Stimulated activated CD8-positive, alpha-beta memory T cell treated with anti-CD3 and anti-CD28 coated beads, Interleukin-15, amount 100 ng/mL, for 48 hours (primary cell): ENCODE results near the gene DUS4L.
"Not testable (repeated sequence)": the region's sequence is repeated elsewhere in the genome, so short reads cannot be mapped to it uniquely, and the experiment has no call there.

Experiments used
- DNase-seq, 2 donors: peaks; one replicate each; pipeline ENCODE4 v3.0.0-alpha.2; 2020; ENCODE audit warnings: low read depth in 2 of 2

The DUS4L gene, protein sequence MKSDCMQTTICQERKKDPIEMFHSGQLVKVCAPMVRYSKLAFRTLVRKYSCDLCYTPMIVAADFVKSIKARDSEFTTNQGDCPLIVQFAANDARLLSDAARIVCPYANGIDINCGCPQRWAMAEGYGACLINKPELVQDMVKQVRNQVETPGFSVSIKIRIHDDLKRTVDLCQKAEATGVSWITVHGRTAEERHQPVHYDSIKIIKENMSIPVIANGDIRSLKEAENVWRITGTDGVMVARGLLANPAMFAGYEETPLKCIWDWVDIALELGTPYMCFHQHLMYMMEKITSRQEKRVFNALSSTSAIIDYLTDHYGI

DNA sequence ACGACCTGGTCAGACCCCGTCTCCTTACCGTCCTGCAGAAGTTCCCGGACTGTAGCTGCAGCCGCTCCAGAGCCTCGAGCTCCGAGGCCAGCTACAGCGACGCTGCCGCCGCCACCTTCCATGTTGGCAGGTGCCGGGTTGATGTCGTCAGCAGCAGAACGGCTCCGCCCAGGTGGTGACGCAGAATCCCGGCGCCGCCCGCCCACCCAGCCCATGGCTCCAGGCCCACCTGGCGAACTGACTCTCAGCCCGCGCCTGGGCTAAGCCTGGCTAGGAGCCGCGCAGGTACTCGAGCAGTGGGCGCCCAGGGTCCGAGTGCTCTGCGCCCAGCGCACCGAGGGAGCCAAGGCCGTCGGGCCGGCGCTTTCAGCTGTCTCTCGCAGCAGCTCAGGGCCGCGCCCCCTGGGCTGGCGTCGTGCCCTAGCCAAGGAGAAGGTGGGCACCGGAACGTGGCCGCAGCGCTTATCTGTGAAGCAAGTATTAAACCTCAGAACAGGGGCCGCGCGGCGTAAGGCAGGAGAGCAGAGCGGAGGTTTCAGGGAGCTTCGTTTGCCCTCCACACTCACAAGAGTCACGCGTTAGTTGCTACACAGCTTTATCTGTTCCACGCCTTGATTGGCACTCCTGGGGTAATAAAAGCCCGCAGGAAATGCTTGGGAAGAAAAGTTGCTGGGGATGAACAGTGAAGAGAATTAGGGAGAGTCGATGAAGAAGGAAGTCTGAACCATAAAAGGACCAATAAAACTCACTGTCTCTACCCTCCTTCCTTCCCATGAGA is at the start of gene DUS4L, which contains the start of gene COG5:
Gene DUS4L, plus strand, starts transcription at position 197 of the 778 bp plus-strand sequence. CDS start 3,100 bp downstream, outside the sequence.
Gene COG5, minus strand, starts transcription at position 146 of the 778 bp plus-strand sequence. Its CDS starts 24 bp downstream, at position 122.
- peak; percentile 76 for DNase-seq

DNA sequence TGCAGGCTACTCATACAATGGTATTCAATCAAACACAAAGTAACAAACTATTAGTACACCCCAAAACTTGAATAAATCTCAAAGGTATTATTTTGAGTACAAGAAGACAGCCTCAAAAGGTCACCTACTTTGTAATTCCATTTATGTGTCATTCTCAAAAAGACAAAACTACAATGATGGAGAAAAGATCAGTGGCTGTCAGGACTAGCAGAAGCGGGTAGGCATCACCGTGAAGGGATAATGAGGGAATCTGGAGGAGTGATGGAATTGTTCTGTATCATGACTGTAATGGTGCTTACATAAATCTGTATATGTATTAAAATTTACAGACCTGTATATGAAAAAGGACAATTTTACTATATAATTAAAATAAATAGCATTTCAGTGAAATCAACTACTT is 37.1 kb upstream of the DUS4L start:
- no peak for DNase-seq

DNA sequence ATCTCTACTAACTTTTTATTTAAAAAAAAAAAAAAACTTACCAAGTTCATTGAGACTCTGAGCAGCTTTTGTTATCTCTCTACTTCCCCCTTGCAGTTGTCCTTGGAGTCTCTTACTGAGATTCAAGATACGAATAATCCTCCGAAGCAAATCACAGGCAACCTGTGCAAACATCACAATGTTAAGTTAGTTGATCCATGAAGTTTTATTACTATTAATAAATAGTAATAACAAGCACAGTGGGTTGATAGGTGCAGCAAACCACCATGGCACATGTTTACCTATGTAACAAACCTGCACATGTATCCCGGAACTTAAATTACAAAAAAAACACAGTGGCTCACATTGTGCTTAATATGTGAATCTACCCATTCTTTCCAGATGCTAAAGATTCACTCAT is 36.6 kb upstream of the DUS4L start:
- no peak for DNase-seq

DNA sequence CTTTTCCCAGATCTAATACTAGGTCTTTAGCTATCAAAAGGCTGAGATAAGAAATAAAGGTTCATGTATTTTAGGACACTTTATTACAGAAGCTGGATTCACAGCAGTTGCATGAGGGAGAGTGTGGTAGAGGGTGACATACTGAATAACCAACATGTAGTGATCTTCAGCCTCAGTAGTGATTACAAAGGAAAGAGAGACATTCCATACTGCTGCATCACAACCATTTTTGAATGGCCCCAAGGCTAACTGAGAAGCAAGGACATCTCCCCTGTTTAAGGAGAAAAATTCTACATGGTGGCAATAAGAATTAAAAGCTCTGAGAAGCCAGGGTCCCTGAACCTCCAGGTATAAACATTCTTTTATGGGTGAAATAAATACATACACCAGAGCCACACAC is 35.3 kb upstream of the DUS4L start:
- DNase-seq: no peak

DNA sequence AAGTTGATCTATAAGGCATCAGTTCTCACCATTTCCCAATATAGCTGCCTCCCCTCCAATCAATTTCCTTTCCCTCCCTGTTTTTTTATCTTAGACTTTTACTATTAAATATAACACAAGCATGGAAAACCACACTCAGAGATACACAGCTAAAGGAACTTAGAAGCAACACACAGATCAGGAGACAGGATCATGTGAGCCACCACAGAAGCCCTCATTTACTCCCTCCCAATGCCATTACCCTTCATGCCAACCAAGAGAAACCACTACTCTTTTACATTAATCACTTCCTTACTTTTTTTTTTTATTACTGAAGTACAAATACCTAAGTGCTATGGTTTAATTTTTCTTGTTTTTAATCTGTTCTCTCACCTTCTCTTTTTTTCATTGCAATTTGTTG is 33.0 kb upstream of the DUS4L start:
- no peak for DNase-seq

DNA sequence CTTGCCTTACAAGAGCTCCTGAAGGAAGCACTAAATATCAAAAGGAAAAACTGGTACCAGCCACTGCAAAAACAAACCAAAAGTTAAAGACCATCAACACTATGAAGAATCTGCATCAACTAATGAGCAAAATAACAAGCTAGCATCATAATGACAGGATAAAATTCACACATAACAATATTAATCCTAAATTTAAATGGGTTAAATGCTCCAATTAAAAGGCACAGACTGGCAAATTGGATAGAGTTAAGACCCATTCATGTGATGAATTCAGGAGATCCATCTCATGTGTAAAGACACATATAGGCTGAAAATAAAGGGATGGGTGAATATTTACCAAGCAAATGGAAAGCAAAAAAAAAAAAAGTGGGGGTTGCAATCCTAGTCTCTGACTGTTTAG is 29.6 kb upstream of the DUS4L start:
- no peak for DNase-seq

DNA sequence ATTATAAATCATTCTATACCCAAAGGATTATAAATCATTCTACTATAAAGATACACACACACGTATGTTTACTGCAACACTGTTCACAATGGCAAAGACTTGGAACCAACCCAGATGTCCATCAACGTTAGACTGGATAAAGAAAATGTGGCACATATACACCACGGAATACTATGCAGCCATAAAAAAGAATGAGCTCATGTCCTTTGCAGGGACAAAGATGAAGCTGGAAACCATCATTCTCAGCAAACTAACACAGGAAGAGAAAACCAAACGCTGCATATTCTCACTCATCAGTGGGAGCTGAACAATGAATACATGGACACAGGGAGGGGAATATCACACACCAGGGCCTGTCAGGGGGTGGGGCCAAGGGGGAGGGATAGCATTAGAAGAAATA is 26.5 kb upstream of the DUS4L start:
- DNase-seq: not testable (repeated sequence)

DNA sequence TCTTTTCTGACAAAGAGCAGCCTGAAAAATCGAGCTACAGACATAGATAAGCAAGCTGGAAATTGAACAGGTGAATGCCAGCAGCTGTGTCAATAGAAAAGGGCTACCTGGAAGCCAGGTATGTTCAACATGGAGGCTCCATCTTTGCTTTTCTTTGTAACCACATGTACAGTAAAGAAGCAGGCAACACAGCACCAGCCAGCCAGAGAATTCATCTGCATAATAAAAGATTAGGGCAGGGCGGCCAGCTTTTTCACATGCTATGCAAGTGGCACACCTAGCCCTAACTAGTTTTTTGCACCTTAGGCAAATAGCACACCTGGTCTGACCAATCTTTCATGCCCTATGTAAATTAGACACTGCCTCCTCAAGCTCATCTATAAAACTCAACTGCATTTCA is 25.8 kb upstream of the DUS4L start:
- DNase-seq: no peak

DNA sequence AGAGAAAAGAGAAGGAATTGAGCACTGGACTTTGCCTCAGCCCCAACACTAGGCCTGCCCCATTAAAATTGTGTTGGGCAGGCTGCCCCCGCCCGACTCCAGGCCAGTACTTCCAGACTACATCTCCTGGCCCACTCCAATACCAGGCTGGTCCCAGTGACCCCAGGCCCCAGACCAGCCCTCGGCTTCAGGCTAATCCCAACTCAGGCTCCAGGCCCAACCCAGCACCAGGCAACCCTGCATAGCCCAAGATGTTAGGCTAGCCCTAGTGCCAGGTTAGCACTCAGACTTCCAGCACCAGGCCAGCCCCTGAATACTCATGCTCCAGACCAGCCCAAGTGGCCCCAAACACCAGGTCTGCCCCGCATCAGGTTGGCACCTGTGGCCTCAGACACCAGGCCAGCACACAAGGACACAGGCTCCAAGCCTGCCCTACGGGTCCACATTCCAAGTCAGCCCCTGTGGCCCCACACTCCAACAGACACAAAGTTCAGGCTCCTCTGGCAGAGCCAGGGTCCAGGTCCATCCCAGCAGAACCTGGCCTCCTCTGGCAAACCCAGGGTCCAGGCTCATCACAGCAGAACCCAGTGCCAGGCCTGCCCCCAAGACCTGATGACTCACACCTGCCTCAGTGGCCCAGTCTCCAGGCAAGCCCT is 20.3 kb upstream of the DUS4L start:
- no peak for DNase-seq

DNA sequence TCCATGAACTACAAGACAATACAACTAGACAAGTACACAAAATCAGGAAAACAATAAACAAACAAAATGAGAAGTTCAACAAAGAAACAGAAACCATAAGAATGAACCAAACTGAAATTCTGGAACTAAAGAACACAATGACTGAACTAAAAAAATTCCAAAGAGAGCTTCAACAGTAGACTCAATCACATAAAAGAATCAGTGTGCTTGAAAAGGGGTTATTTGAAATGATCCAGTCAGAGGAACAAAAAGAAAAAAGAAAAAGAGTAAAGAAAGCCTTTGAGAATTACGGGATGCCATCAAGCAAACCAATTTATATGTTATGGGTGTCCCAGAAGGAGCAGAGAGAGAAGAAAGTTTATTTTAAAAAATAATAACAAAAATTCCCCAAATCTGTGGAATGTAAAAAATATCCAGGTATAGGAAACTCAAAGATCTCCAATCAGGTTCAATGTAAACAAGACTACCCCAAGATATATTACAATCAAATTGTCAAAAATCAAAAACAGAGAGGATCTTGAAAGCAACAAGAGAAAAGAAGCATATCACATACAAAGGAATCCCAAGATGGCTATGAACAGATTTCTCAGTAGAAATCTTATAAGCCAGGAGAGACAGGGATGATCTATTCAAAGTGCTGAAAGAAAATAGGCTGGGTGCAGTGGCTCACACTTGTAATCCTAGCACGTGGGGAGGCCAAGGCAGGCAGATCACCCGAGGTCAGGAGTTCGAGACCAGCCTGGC is 18.8 kb upstream of the DUS4L start:
- no peak for DNase-seq

DNA sequence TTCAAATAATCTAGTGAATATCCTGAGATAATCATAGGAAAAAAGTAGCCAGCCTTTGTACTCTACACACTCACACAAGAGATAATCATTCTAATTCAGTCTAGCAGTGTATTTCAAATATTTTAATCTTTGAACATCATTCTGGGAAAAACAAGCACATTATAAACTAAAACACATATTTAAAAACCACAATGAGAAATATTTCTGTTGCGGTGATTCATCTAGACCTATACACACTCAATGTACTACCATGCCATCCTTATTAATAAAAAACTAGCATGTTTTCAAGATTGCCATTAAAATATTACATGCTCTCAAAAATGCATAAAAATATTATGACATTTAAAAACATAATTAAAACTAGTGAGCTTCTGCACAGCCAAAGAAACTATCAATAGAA is 11.8 kb upstream of the DUS4L start:
- DNase-seq: no peak

DNA sequence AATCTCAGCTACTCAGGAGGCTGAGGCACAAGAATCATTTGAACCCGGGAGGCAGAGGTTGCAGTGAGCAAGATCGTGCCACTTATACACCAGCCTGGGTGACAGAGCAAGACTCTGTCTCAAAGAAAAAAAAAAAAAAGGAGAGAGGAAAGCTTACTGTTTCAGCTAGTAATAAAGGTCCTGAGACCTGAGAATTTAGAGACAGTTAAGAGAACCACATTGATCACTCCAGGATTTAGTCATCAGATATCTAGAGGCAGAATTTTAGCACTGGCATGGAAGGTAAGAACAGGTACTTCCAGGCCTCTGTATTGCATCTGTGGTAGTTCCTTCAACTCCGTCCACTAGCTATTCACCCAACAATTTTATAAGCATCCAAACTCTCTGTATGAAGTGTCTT is 7.9 kb upstream of the DUS4L start:
- no peak for DNase-seq

DNA sequence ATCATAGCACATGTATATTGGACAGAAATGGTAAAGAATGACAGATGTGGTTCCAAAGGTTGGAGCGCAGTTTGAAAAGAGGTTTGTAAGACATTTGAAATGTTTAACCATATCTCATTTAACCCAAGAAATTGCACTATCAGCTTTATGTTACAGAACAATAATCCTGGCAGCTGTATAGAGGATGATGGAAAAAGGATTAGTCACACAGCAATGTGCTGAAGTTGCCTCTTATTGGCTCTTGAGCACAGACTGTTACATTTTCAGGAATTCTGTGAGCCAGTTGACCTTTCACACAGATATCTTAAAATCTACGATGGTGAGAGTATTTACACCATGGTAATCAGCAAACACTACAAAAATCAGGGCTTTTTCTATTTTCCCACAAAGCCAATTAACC is 3.9 kb upstream of the DUS4L start:
- DNase-seq: no peak

DNA sequence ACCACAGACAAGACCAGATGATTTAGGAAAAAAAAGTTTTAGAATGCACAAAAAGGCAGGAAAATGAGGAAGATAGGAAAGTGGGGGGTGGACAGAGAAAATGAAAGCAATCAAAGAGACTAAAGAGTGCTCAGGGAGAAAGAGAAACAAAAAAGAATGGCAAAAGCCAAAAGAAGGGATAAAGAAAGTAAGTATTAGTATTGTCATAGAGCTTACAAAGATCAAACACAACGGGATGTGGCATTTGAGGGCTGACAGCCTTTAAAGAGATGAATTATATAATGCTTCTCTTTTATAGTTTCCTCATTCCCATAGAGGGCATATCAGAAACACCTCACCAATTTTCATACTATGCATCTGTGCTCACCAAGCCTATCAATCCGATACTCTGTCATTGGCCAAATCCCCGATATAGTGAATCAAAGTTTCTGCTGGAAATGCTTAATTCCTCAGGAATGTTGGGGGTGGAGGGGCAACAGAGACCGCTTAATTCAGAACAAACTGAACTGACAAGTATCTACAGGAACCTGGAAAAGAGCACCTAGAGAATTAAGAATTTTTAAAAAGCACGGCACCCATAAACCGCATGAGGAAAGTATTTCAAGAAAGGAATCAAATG is 2.8 kb upstream of the DUS4L start:
- DNase-seq: no peak

DNA sequence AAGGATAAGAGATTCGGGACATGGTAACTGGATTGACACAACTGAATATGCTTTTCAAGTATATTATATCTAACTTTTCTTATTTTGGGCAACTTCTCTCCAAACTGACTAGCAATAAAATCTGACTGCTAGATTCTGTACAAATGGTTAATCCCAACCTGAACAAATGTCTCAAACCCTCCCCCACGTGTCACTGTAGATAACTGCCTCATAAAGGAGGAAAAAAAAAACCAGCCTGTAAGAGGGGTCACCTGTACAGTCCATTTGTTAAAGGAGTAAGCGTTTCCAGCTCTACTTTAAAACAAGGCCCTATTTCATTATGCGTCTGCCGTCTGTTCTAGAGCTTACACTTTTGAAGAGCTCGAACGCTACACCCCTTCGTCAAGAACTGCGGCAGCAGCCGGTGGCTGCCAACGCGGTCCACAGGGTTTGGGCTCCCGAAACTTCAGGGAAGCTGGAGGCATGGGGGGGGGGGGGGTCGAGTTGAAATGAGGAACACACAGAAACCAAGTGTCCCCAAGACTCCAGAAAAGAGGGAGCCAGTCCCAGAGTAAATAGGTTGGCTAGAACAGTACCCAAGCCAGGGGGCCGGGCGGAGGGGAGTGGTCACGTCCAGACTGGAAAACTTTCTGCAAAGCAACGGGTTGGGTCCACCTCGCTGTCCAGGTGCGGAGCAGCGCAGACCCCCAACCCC is 543 bp upstream of the DUS4L start:
- no peak for DNase-seq

DNA sequence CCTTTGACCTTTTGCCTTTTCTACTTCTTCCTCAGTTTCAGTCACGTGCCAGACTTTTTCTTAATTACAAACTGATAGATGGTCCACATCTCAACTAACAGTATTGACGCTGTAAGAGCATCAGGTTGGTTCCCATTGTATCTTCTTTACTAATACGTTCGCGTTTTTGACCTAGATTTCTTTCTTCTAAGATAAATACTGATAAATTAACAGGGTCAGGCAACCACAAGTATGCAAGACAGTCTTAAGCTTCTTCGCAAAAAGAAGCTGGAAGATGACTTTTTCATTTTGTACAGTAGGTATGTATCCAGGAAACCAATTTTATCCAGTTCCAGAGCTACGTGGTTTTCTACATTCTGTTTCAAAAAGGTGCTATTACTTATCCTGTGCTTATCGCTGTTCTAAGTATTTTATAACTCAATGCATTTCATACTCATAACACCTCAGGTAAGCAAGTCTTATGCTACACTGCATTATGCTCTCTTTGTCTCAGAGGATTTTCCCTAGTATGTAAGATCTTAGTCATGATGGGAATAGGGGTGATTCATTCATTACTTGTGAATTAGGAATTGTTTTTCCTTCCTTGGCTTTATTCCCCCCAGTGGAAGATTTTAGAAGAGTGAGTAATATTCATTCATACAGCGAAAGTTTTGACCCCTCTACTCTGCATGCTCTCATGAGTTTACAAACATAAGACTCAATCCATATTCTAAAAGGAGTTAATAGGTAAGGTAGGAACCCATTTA is 955 bp downstream of the DUS4L start:
- no peak for DNase-seq

DNA sequence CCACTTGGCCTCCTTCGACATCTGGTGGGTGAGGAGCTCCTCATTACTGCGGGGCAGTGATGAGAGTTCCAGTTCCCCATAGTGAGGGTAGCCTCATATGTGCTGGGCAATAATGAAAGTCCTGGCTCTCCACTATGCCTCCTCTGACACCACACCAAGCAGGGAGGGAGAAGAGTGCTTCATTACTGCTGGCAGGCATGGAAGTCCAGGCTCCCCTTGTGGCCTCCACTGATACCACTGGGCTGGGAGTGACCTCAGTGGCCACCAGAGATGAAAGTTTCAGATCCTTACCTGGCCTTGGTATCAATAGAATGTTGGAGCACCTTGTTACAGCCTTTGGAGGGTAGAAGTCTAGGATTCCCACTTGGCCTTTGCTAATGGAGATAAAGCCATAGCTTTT is 6.5 kb downstream of the DUS4L start:
- no peak for DNase-seq

DNA sequence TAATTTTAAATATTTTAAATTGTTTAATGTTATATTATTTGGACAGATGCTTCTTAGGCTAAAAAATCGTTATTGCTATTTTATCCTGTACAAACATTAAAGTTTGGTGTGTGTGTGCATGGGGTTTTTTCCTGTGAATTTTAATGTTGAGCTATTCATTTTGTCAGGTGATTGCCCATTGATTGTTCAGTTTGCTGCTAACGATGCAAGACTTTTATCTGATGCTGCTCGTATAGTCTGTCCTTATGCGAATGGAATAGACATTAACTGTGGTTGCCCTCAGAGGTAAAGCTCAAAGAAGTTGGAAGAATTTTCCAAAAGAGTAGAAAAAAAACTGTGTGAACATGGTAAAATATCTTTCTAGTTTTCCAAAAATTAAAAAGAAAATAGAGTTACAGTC is 9.8 kb downstream of the DUS4L start:
- DNase-seq: no peak

DNA sequence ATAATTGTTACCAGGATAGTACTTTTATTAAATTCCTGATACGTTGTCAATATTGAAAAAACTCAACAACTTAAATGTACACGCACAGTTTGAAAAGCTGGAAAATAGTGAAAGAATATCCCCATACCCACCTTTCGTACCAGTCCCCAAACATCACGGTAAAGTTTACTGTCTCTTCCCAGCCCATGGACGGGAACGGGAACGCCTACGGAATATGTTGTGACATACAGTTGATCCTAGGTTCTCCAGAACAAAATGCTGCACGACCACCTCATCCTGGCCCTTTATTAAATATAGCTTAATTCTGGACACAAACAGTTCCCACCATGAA is 15.7 kb downstream of the DUS4L start:
- no peak for DNase-seq
